HG03571 (cell line): ENCODE measurements around the gene ADAMTS14.

Source experiments
- ATAC-seq: cut with Tn5 transposase; IDR thresholded peaks from one replicate; pipeline ENCODE4 v1.9.1; 2021; ENCODE audit not compliant: unreplicated experiment

The ADAMTS14 gene

DNA sequence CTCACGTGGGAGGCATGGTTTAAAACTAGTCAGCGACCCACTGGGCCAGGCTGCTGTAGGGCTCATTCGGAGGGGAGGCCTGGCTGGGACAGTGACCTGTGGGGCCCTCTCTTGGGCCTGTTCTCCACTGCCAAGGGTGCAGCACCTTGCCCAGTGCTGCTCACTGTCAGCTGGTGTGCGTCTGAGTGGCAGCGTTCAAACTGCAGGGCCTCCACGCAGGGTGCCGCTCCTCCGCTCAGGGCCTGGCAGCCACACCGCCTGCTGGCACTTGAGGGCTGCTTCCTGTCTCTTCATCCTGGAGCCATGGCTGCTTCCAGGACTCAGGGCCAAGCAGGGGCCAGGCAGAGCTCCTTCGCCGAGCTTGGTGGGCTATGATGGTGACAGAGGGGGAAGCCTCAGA is 18.3 kb downstream of the ADAMTS14 start:
- no peak for ATAC-seq

DNA sequence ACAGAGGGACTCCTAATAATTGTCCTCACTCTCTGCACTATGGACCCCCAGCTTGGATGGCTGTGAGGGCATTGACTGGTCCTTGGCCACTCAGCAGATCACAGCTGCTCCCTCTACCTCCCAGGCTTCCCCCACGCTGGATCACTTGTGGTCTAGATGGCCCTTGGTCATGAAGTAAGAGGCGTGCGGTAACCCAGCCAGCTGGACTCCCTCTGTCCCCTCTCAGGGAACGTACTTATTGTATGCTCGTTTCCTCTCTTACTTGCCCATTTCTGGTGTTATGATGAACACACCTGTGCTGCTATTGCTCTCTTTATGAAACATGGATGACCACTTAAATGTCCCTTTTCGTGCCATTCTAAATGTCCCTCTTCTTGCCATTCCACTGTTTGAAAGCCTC is 19.3 kb downstream of the ADAMTS14 start:
- no peak for ATAC-seq

DNA sequence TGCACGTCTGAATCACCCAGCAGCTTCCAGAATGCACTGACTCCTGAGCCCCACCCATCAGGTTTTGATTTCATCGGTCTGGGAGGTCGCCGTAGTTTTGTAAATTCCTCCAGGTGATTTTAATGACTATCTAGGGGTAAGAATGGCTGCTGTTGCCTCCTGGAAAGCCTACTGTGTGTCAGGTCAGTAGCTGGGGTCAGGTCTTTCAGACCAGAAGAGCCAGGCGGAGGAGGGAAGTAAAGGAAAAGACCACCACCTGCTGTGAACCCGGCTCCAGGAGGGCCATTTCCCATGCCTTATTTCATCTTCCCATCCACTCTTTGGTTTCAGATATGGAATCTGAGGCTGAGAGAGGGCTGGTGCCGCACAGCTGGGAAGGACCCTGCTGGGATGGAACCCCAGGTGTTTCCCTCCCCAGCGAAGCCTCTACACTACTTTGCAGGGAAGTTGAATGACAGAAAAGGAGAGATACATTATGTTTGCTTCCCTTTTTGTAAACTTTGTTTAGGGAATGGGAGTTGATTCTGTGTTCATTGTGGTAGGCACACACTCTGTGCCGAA is 19.8 kb downstream of the ADAMTS14 start:
- ATAC-seq, result no peak

DNA sequence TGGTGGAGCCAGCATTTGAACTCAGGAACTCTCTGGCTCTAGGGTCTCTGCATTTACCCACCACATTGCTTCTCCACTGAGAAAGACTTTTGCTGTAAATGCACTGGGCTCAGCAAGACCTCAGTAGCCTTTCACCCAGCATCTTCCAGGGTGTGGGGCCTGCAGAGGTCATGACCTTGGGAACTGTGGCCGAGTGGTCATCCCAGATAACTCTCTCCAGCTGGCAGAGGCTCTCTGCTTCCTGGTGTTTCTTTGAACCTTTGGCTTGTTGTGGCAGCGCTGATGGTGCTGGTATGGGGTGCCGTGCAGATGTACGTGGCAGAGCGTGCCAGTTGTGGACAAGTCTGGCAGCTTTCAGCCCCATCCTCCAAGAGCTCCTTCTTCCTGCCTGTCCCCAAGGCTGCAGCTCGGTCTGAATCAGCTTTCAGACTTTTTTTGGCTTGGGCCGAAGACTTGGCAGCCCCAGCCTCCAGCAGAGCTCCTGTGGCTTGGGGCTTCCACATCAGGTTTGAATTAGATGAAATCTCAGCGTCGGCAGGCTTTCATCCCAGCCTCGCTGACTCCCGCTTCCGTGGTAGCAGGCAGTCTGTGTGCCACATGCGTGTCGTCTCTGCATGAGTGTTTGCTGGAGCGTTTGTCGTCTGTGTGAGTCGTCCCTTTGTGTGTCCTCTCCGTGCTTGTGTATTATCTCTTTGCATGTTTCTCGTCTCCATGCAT is 21.5 kb downstream of the ADAMTS14 start:
- ATAC-seq, result no peak

DNA sequence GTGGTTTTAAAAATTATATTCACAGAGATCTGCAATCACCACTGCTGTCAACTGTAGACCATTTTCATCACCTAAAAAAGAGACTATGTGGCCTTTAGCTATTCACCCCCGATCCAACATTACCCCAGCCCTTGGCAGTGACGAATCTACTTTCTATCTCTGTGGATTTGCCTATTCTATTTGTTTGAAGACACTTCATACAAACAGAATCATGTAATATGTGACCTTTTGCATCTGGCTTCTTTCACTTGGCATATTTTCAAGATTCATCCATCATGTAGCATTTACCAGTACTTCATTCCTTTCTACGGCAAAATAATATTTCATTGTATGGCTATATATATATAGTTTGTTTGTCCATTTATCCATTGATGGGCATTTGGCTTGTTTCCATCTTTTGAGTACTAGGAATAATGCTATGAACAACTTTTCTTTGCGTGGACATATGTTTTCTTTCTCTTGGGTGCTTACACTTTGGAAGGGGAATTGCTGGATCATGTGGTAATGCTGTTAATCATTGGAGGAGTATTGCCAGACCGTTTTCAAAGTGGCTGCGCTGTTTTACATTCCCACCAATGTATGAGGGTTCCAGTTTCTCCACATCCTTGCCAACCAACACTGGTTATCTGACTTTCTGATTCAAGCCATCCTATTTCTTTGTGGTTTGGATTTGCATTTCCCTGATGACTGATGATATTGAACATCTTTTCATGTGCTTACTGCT is 22.3 kb downstream of the ADAMTS14 start:
- no peak for ATAC-seq

DNA sequence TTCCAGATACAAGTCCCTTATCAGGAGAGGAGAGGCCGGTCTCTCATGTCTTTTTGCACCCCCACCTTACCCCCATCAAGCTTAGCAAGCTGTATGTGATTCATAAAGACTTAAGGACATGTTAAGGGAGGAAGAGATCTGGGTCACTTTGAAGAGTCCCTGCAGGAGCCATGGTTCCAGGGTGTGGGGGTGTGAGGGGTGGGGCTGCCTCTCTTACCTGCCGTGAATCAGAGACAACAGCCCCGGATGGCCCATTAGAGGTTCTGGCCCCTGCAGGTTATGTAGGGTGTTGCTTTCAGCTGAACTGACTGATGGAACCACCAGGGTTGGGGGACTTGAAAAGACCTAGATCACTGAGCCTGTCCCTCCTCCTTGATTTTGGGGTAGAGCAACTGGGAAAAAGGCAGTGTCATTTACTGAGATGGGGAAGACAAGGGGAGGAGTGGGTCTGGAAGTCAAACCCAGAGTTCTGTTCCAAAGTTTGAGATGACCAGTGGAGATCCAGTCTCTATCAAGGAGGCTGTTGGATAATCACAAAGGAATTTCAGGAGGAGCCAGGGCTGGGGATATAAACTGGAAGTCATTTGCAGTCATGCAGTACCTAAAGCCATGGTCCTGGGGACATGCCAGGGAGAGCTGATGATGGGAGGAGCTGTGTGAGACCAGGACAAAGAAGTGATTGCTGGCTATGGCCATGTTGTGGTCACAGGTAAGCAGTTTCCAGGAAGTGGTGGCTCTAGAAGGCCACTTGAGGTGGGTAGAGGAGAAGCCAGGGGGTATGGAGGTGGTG is 23.1 kb downstream of the ADAMTS14 start:
- ATAC-seq, result no peak

DNA sequence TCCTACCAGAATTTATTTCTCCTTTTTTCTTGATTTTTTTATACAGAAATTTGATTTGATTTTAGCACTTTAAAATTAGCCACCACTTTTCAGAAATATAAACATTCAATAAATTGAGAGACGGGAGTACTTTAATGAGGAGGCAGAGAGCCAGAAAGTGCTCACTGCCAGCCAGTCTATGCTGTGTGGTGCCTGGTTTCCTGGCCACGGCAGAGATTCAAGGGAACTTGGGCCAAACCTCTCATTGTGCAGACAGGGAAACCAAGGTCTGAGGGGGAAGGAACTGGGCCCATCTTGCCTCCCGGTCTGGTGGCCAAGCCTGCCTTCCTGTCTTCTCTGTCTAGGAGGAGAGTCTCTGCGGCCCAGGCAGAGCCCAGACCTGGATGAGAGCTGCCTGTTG is 25.9 kb downstream of the ADAMTS14 start:
- no peak for ATAC-seq

DNA sequence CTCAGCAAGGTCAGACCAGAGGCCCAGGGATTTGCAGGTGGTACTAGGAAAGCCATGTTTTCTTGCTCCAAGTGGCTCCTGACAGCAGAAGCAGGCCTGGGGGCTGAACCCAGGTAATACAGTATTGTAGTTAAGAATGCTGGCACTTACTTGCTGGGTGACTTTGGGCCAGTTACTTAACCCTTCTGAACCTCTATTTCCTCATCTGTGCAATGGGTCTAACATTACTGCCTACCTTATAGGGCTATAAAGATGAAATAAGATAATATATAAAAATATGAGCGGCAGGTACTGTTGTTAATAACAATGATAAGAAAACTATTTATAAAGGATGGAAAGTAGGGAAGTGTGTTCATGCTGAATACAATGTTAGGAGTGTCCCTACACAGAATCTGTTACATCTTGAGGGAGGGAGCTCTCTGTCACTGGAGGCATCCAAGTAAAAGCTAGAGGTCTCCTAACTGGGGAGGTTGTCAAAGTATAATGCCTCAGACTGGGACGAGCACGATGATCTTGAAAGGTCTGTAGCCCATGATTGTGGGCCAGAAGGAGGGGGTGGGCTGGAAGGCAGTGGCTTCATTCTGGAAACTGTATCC is 26.9 kb downstream of the ADAMTS14 start:
- no peak for ATAC-seq

DNA sequence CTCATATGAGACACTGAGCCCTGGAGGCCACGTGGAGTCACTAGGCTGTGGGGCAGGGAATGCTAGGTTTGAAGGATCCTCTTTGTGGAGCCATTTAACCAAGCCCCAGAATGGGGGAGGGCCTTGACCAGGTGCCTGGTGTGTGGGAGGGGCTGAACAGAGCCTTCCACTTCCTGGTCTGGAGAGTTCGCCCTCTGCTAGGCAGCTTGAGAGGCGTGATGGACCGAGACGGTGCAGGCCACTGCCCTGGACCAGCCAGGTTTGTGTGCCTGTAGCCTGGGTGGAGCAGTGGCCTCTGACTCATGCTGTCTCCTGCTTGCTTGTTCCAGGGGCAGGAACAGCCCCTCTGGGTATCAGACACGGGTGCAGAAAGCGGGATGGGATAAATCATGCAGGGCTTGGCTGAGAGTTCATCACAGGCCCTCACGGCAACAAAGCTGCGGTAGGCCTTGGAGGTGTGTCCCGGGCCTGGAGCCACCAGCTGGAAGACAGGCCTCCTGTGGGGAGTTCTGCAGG is 27.4 kb downstream of the ADAMTS14 start:
- ATAC-seq, result no peak

DNA sequence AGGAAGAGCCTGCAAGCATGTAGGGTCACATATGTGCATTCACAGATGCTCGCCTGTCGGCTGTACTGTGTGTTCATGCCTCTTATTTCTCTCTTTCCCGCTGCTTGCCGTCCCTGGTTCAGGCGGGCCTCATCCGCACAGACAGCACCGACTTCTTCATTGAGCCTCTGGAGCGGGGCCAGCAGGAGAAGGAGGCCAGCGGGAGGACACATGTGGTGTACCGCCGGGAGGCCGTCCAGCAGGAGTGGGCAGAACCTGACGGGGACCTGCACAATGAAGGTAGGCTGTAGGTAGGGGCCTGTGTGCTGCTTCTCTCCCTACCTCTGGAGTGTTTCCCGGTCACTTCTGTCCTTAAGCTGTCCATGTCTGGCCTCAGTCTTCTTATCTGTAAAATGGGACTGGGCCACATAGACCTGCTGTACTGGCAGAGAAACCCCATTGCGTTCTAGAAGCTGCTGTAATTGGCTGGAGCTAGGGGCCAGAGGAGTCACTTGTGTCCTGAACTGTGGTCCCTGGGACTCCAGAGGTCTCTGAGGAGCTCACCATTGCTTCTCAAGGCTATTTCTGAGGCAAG is 30.0 kb downstream of the ADAMTS14 start:
- no peak for ATAC-seq

DNA sequence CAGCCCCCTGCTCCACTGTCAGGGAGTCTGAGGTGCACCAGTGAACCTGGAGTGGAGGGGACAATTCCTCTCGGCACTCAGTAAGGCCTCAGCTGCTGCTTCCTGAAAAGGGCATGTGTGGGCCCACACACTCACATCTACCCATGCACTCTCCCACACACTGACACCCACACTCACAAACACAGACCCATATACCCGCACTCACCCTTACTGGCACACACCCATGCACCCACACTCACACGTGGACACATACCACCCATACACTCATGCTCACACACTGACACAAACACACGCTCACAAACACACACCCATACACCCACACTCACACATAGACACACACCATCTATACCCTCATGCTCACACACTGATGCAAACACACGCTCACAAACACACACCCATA is 31.9 kb downstream of the ADAMTS14 start:
- no peak for ATAC-seq

DNA sequence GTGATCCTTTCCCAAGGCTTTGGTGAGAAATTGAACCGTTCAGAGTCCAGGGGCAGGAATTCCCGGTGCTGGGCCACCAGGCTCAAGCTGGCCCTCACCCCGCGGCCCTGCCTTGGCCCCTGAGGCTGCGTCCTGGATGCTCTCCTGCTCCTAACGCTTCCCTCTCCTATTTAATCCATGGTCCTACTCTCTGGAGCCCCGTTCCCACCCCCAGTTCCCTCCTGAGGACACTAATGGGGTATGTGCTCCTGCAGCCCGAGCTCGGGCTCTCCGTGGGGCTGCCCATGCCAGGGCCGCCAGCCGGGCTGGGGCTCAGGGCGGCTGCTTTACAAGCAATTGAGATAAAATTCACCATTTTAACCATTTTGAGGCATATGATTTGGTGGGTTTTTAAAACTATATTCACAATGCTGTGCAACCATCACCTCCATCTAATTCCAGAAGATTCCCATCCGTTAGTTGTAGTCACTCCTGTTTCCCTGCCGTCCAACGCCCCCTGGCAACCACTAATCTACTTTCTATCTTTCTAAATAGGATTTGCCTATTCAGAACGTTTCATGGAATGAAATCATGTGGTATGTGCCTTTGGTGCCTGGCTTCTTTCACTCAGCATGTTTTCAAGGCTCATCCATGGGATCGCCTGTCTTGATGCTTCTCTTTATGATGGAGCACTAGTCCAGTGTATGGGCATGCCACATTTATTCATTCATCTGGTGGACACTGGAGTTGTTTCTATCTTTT is 33.0 kb downstream of the ADAMTS14 start:
- no peak for ATAC-seq

DNA sequence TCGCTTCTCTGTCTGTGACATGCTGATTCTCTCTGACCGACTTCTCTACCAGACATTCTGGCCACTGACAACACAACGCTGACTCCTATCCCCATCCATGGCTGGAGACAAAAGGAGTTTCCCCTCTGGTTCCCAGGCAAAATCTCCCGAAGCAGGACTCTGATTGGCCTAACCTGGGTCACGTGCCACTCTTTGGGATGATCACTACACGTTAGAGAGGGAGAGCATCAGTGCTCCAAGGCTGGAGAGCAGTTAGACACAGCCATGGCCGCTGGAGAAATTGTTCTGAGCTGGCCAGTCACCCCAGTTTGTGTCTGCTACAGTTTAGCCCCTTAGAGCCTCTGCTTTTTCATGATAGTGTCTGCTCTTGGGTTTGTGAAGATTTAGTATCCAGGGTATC is 38.9 kb downstream of the ADAMTS14 start:
- ATAC-seq, result no peak

DNA sequence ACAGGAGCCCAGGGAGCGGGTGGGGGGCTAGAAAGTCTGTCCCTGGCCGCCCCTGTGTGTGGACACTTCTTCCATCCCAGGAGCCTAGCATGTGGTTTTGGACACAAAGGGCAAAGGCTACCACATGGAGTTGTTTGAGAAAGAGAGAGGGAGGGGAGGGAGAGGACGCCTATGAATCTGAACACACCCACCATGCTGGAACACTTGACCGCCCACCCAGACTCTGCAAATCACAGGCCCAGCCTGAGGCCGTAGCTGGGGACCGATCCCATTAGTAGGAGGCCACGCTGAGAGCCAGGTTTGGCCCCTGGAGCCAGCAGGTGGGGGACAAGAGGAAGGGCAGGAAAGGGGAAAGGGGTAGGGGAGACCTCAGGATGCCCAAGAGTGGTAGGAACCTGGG is 39.6 kb downstream of the ADAMTS14 start:
- ATAC-seq, result no peak

DNA sequence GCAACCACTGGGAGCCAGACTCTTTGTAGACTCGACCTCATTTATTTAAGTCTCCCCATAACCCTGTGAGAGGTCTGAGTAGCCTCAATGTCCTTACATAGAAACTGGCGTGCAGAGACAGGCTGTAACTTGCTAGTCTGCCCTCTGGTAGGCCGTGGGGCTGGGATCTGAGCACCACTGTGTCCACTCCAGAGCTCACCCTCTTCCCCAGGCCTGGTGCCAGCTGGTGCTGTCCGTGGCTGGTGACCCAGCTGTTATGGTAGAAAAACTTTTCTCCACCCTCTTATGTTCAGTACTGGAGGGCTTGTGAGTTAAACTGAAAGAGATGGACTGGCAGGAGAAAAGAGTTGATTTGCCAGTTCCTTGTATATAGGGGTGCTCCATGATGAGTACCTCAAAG is 41.9 kb downstream of the ADAMTS14 start:
- no peak for ATAC-seq

DNA sequence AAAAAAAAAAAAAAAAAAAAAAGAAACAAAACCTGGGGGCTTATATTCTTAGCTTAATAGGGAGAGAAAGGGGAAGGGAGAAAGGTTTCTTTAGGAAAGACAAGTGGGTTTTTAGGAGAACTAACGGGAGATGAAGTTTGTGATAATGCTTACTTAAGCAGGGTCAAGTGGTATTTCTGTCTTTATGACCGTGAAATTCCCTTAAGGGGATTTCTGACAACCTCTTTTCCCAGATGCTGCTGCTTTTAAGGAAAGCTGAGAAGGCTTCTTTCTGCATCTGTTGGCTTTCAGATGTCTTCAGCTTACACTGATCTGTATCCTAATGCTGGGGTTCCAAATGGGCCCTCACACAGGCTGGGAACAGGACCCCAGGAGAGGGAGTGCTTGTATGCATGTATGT is 42.6 kb downstream of the ADAMTS14 start:
- no peak for ATAC-seq

DNA sequence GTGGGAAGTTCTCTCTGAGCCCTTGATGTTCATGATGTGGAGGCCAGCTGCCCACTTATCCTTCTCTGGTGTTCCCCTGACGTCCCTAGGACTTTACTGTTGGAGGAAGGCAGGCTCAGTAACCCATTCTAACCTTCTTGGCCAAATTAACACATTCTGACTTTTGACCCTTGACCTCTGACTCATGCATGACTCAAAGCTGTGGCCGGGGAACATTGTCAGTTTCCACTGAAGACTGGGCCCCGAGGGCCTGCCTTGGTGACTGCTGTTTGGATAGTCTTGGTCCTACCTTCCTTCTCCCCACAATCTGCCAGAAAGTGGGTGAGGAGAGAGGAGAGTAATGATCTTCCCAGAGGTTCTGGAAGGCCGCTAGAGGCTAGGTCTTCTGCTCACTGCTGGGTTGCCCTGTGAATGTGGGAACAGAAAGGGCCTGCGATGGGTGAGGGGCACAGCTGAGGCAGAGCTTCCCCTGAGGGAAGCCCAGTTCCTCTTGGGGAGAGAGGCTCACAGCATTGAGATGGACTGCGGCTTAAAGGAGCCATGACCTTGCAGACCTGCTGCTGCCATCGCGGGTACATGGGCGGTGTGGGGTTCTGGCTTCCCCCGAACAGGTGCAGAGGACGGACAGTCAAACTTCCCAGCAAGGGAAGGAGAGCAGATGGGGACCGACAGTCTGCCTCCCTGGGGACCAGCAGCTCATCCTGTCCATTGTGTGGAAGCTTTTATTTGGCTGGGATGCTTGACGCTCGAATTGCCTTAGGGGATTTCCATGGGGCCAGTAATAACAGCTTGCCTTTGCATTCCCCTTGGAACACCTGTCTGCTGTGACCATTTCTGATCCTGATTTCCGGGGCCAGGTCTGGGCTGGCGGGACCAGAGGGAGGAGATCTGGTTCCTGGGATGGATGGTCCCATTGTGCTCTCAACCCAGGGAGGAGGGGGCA is 43.8 kb downstream of the ADAMTS14 start:
- no peak for ATAC-seq

DNA sequence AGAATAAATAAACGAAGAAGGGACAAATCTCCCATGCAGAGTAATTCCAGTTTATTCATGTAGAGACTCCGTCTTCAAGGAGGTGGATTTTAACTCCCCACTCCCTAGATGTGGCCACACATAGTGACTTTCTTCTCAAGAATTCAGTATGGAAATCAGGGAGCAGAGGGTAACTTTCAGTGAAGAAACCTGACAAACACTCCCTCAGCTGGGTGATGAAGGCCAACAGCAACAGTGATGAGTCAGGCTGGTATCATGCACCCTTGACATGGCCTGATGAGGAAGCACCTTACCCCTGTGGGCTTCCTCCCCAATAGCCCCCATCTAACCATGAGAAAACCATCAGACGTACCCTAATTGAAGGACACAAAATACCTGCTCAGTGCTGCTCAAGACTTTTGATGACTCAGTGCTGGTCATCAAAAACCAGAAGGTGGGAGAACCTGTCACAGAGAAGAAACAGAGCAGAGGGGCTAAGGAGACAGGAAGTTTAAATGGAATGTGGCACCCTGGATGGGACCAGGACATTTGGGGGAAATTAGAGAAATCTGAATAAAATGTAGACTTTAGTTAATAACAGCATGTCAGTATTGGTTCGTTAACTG is 50.6 kb downstream of the ADAMTS14 start:
- ATAC-seq, result no peak
